Mucosa of stomach (tissue), 1 donor: ENCODE measurements around the gene SUCNR1.
"Not testable (repeated sequence)": the region's sequence is repeated elsewhere in the genome, so short reads cannot be mapped to it uniquely, and the experiment has no call there.

Source experiments
- H3K27me3 ChIP-seq: one replicate; pipeline ENCODE4 v1.7.0; 2013; ENCODE audit warnings: mild to moderate bottlenecking, low read length; ENCODE audit not compliant: control insufficient read depth, insufficient read depth
- H3K36me3 ChIP-seq: one replicate; pipeline ENCODE4 v1.7.0; 2013; ENCODE audit warnings: low read length; ENCODE audit not compliant: control insufficient read depth, insufficient read depth
- H3K4me1 ChIP-seq: one replicate; pipeline ENCODE4 v1.7.0; 2013; ENCODE audit warnings: mild to moderate bottlenecking, low read length; ENCODE audit not compliant: control insufficient read depth, insufficient read depth
- H3K4me3 ChIP-seq: one replicate; pipeline ENCODE4 v1.7.0; 2013; ENCODE audit warnings: low read length
- H3K9ac ChIP-seq: one replicate; pipeline ENCODE4 v1.7.0; 2013; ENCODE audit warnings: mild to moderate bottlenecking, low read length, moderate library complexity
- H3K9me3 ChIP-seq: one replicate; pipeline ENCODE4 v1.7.0; 2013; ENCODE audit warnings: mild to moderate bottlenecking, low read length, moderate library complexity; ENCODE audit not compliant: control insufficient read depth
- donor health status: Pancreatic carcinoma.

SUCNR1 gene

DNA sequence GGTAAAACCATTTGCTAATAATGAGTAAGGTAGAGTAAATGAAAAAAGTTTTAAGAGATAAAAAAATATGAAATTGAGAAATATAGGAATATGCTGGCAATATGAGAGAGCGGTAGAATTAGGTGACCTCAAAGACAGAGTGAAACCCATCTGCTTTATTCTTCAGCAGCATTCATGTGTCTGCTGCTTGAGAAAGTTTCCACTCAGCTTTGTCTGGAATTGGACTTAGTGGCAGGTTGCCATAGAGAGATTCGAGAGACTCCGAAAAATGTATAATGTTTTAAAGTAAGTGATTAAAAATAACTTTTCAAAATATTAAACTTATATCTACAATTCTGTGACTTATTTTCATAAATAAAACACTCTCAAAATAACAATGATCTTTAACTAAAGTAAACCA is 5.0 kb downstream of the SUCNR1 start:
- Histone ChIP-seq H3K4me3 (no peak overlapping the region), H3K9me3 (no peaks in the 10 kb centered on the region), H3K36me3 (no peaks in the 10 kb centered on the region), H3K4me1 (no peaks in the 10 kb centered on the region), H3K27me3 (no peaks in the 10 kb centered on the region), H3K9ac (no peak overlapping the region)

DNA sequence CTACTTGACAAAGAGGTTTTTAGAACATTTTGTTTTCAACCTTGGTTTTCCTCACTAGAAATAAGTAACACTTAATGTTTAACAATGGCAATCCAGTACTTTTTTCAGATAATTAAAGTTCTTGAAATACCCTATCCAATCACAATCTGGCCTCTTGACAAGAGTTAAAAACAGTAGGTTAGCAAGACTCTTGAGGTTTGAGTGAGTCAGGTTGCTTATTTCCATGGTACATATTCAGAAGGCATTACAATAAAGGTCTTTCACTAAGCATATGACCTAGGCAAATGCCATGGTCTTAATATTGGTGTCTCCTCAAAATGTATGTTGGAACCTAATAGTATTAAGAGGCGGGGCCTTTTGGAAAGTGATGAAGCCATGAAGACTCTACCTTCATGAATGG is 5.6 kb downstream of the SUCNR1 start:
- Histone ChIP-seq H3K36me3 (no peaks in the 10 kb centered on the region), H3K9me3 (no peaks in the 10 kb centered on the region), H3K4me3 (no peak overlapping the region), H3K4me1 (no peaks in the 10 kb centered on the region), H3K9ac (no peak overlapping the region), H3K27me3 (no peaks in the 10 kb centered on the region)

DNA sequence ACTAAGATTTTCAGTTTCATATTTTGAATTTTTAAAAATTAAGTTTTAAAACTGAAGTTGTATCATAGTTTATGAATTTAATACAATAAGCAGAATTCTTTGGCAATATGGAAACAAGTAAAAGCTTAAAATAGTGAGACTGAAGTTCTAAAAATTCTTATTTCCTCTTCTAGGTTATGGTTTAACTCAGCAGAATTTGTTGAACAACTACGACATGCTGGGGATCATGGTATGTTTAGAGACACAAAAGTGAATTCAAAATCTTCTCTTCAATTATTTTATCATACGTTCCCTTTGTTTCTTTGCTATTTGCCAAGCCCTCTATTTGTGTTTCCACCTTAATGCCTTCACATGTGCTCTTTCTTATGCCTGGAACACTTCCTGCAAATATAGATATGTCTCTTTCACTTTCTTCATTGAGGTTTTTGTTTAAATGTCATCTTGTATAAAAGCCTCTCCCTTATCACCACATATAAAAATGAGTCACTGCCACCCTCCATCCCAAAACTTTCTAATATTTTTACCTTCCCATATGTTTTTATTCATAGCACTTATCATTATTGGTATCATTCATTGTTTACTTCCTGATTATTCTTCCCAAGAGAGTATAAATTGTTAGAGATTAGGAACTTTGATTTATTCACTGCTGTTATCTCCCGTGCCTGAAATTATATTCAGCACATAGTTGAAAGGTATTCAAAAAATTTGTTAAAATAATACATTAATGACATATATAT is 6.4 kb downstream of the SUCNR1 start:
- Histone ChIP-seq H3K4me3 (no peak overlapping the region), H3K9me3 (no peaks in the 10 kb centered on the region), H3K27me3 (no peaks in the 10 kb centered on the region), H3K9ac (no peak overlapping the region), H3K36me3 (no peaks in the 10 kb centered on the region), H3K4me1 (no peaks in the 10 kb centered on the region)

DNA sequence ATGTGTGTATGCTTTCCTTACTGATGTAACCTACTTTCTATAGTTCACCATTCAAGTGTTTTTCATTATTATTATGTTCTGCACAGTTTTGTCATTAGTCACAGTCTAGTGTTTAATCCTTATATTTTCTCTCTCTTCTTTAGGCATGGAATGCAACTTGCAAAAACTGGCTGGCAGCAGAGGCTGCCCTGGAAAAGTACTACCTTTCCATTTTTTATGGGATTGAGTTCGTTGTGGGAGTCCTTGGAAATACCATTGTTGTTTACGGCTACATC is 6.9 kb downstream of the SUCNR1 start:
- Histone ChIP-seq H3K4me3 (no peak overlapping the region), H3K9me3 (no peaks in the 10 kb centered on the region), H3K4me1 (no peaks in the 10 kb centered on the region), H3K36me3 (no peaks in the 10 kb centered on the region), H3K9ac (no peak overlapping the region), H3K27me3 (no peaks in the 10 kb centered on the region)

DNA sequence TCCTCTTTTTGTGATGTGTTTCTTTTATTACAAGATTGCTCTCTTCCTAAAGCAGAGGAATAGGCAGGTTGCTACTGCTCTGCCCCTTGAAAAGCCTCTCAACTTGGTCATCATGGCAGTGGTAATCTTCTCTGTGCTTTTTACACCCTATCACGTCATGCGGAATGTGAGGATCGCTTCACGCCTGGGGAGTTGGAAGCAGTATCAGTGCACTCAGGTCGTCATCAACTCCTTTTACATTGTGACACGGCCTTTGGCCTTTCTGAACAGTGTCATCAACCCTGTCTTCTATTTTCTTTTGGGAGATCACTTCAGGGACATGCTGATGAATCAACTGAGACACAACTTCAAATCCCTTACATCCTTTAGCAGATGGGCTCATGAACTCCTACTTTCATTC is 7.7 kb downstream of the SUCNR1 start:
- H3K36me3 ChIP-seq = no peaks in the 10 kb centered on the region
- no peaks in the 10 kb centered on the region for H3K27me3 ChIP-seq
- H3K9me3 ChIP-seq = no peaks in the 10 kb centered on the region
- H3K4me3 ChIP-seq = no peak overlapping the region
- no peaks in the 10 kb centered on the region for H3K4me1 ChIP-seq
- no peak overlapping the region for H3K9ac ChIP-seq

DNA sequence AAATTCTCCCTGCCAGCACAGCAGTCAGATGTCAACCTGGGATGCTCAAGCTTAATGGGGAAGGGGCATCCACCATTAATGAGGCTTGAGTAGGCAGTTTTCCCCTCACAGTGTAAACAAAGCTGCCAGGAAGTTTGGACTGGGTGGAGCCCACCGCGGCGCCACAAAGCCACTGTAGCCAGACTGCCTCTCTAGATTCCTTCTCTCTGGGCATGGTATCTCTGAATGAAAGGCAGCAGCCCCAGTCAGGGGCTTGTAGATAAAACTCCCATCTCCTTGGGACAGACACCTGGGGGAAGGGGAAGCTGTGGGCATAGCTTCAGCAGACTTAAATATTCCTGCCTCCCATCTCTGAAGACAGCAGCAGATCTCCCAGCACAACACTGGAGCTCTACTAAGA is 12.0 kb downstream of the SUCNR1 start:
- not testable (repeated sequence) for H3K27me3 ChIP-seq, H3K9me3 ChIP-seq, H3K36me3 ChIP-seq, H3K4me3 ChIP-seq, H3K4me1 ChIP-seq, H3K9ac ChIP-seq

DNA sequence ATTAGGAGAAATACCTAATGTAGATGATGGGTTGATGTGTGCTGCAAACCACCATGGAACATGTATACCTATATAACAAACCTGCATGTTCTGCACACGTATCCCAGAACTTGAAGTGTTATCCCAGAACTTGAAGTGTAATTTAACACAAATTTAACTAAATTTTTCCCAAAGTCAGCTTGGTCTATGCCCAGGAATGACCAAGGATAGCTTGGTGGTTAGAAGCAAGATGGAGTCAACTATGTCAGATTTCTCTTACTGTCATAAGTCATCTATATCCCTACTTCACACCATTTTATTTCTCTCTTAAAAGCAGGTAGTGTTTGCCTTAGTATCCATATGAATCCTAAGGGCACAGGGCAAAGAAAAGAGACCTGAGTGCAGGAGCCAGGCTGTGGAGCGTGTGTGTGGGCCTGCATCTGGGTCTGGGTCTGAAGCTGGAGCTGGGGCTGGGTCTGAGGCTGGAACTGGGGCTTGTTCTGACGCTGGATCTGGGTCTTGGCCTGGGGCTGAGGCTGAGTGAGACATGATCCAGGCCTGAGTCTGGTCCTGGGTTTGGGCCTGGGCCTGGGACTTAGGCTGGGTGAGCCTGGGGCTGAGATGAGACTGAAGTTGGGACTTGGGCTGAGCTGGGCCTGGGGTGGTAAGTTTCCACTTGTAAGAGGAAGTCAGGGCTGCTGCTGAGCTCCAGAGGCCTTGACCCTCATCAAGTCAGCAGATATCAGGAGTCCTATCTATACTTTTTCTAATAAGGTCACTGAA is 14.2 kb downstream of the SUCNR1 start:
- not testable (repeated sequence) for H3K9me3 ChIP-seq, H3K27me3 ChIP-seq, H3K9ac ChIP-seq

DNA sequence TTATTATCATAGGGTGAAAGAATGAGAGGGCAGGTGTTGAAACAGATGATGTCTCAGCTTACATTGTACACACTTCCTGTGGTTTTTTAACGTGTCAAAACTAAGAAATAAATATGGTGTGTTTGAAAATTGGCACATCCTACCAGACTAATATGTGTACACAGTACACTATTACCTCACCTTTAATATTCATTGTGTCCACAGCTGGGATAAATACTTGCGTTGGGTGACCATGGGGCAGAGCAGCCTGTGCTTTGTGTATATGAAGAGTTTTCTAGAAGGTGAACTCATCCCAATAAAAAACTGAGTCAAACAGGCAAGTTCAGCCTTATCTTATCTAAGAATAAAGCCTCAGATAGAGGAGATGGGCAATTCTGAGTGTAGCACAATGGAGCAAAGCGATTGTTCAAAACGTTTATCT is 17.3 kb downstream of the SUCNR1 start:
- Histone ChIP-seq H3K9me3 (no peaks in the 10 kb centered on the region), H3K4me3 (no peak overlapping the region), H3K4me1 (no peaks in the 10 kb centered on the region), H3K27me3 (no peaks in the 10 kb centered on the region), H3K9ac (no peak overlapping the region), H3K36me3 (no peaks in the 10 kb centered on the region)

More for the DNA sequence above, 14.2 kb downstream of the SUCNR1 start:
- not testable (repeated sequence) for H3K36me3 ChIP-seq, H3K4me3 ChIP-seq, H3K4me1 ChIP-seq

DNA sequence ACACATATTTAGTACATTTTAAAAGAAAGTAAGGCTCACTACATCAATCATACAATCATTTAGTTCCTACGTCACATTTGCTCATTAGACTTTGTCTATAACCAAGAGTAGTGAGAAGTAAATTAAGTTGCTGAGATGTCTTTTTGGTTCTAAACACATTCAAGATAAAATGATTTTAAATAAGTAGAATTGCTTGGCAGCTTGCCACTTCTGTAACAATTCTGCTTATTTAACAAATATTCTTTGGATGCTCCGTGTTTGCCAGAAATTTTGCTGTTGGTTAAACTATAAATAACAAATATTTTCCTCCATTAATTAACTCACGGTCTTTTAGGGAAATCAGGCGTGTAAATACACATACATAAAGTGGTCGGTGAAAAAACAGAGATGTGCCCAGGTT is 18.3 kb downstream of the SUCNR1 start:
- H3K36me3 ChIP-seq = no peaks in the 10 kb centered on the region
- no peak overlapping the region for H3K4me3 ChIP-seq
- no peak overlapping the region for H3K9ac ChIP-seq
- H3K27me3 ChIP-seq = no peaks in the 10 kb centered on the region
- H3K4me1 ChIP-seq = no peaks in the 10 kb centered on the region
- no peaks in the 10 kb centered on the region for H3K9me3 ChIP-seq

DNA sequence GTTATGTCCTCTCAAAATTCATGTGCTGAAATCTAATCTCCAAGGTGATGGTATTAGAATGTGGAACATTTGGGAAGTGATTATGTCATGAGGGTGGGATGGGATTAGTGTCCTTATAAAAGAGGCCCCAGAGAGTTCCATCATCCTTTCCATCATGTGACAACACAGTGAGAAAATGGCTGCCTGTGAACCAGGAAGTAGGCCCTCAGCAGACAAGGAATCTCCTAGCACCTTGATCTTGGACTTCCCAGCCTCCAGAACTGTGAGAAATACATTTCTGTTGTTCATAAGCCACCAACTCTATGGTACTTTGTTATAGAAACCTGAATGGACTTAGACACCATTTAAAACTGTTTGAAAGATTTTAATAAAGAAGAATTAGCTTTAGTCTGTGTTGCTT is 20.8 kb downstream of the SUCNR1 start:
- Histone ChIP-seq H3K9me3 (no peaks in the 10 kb centered on the region), H3K27me3 (no peaks in the 10 kb centered on the region), H3K9ac (no peak overlapping the region), H3K4me1 (no peaks in the 10 kb centered on the region), H3K4me3 (no peak overlapping the region), H3K36me3 (no peaks in the 10 kb centered on the region)

DNA sequence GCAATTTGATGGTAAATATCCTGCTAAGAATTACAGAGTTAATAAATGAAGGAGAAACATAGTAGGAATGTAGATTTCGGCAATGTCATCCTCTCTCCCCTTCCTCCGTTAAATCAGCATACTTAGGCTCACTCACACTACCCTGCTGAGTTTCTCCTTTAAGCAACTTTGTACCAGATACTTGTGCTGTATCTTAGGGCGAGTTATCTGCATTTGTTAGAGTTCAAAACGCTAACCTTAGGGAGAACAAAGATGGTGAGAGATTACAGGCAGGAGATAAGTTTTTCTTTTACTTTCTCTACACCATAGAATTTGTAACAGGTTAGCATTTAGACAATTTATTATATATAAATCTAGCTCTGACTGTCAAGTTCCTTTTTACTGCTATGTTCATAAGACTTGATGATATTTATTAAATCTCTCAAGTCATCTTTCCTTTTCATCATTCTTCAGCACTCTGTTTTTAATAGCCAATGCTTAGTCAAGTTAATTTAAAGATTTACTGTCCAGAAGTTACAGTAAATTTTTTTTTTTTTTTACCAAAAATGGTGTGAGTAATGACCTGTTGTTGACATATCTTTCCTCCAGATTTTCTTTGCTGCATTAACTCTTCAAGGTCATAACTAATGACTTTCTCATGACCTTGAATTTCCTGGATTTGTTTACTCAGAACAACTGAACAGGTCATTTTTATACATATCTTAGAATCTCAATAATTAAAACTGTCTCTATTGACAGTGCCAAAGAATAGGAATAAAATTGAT is 22.2 kb downstream of the SUCNR1 start:
- Histone ChIP-seq H3K9ac (no peak overlapping the region), H3K4me1 (no peaks in the 10 kb centered on the region), H3K27me3 (no peaks in the 10 kb centered on the region), H3K36me3 (no peaks in the 10 kb centered on the region), H3K4me3 (no peak overlapping the region), H3K9me3 (no peaks in the 10 kb centered on the region)

DNA sequence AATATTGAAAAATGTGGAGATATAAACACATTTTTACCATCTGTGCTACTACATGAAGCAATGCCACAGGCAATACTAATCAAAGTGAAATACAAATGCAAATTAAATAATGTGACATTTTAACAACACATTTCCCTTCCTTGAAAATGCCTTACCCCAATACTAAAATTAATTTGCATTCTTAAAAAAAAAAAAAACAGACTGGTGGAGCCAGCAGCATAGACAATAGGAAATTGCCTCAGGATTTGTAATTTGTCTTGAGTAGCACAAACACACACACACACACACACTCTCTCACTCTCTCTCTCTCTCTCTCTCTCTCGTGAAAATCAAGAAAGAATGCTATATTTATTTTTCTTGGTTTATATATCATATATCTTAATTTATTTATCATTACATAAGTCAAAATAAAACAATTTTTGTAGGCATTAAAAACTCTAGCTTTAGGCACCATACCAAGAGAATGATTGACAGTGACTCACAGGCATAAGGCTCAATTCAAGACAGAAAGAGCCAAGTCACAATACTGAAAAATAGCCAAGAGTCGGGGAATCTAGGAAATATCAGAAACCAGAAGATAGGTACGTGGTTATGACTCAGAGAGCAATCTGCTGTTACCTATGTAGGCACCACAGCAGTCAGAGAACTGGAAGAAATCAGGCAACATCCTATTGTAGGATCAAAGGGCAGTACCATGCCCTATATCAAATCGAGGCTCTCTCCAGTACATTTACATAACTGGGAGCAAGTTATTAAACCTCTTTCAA is 23.0 kb downstream of the SUCNR1 start:
- H3K9ac ChIP-seq = no peak overlapping the region
- no peaks in the 10 kb centered on the region for H3K27me3 ChIP-seq
- H3K4me3 ChIP-seq = no peak overlapping the region
- no peaks in the 10 kb centered on the region for H3K9me3 ChIP-seq
- no peaks in the 10 kb centered on the region for H3K4me1 ChIP-seq
- H3K36me3 ChIP-seq = no peaks in the 10 kb centered on the region
